NCI-H226 (cell line): Measurements from ENCODE around the gene NRXN3.
A peak's percentile ranks its signal among the peaks of the same experiment; 100 is the strongest.

Experiments
- DNase-seq: peaks from one replicate; pipeline ENCODE4 v3.0.0-alpha.2; 2015

The NRXN3 gene

GRCh38 chr14:79331830-79332229 is 1161.7 kb downstream of the NRXN3 start:
- no peak for DNase-seq

- DNase-seq, result no peak
Measured at GRCh38 chr14:79332504-79333197, 1162.5 kb downstream of the NRXN3 start.

- no peak for DNase-seq
Measured at GRCh38 chr14:79333198-79333546, 1163.0 kb downstream of the NRXN3 start.

GRCh38 chr14:79334272-79334671 is 1164.1 kb downstream of the NRXN3 start:
- DNase-seq, result no peak

- no peak for DNase-seq
Measured at GRCh38 chr14:79337761-79338160, 1167.6 kb downstream of the NRXN3 start.

- no peak for DNase-seq
Measured at GRCh38 chr14:79342942-79343341, 1172.8 kb downstream of the NRXN3 start.

- no peak for DNase-seq
Measured at GRCh38 chr14:79351011-79351410, 1180.8 kb downstream of the NRXN3 start.

- DNase-seq, result no peak
Measured at GRCh38 chr14:79352076-79352630, 1182.0 kb downstream of the NRXN3 start.

- no peak for DNase-seq
Measured at GRCh38 chr14:79354336-79354735, 1184.2 kb downstream of the NRXN3 start.

GRCh38 chr14:79356040-79356439 is 1185.9 kb downstream of the NRXN3 start:
- no peak for DNase-seq

- DNase-seq, result no peak
Measured at GRCh38 chr14:79357307-79357706, 1187.1 kb downstream of the NRXN3 start.

GRCh38 chr14:79363291-79363690 is 1193.1 kb downstream of the NRXN3 start:
- no peak for DNase-seq

GRCh38 chr14:79369359-79370332 is 1199.5 kb downstream of the NRXN3 start:
- DNase-seq, result peak; percentile 94

GRCh38 chr14:79370969-79371368 is 1200.8 kb downstream of the NRXN3 start:
- DNase-seq, result no peak

- no peak for DNase-seq
Measured at GRCh38 chr14:79373451-79373850, 1203.3 kb downstream of the NRXN3 start.

- DNase-seq, result no peak
Measured at GRCh38 chr14:79375356-79375755, 1205.2 kb downstream of the NRXN3 start.

GRCh38 chr14:79376557-79376956 is 1206.4 kb downstream of the NRXN3 start:
- DNase-seq, result no peak

GRCh38 chr14:79378020-79378419 is 1207.8 kb downstream of the NRXN3 start:
- DNase-seq, result no peak

GRCh38 chr14:79379266-79379665 is 1209.1 kb downstream of the NRXN3 start:
- no peak for DNase-seq

- DNase-seq, result no peak
Measured at GRCh38 chr14:79383031-79383430, 1212.9 kb downstream of the NRXN3 start.

- no peak for DNase-seq
Measured at GRCh38 chr14:79383475-79383874, 1213.3 kb downstream of the NRXN3 start.

- DNase-seq, result no peak
Measured at GRCh38 chr14:79395061-79395460, 1224.9 kb downstream of the NRXN3 start.

- DNase-seq, result no peak
Measured at GRCh38 chr14:79404874-79405511, 1234.8 kb downstream of the NRXN3 start.
